ENCODE measurements around the gene COMT.

DNA sequence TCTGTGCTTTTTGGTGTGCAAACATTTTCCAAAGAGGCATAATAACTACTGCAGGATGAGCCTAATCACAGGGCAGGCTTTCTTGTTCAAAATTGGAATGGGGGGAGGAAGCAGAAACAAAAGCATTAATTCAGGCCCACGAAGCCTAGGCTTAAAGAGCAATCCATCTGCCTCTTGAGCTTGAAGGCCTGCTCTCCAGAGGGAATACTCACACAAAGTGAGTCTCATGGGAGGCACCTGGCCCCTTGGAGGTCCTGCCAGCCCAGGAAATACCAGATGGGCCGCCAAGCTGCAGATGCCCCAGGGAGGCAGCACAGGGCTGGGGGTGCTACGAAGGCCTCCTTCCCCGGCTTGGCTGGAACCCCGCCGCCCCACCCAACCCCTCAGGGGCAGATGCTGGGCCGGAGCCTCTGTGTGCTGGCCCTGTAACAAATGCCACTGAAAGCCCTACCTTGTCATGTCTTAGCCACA is 39.3 kb upstream of the COMT start:
- TF ChIP-seq, protein P1, sequence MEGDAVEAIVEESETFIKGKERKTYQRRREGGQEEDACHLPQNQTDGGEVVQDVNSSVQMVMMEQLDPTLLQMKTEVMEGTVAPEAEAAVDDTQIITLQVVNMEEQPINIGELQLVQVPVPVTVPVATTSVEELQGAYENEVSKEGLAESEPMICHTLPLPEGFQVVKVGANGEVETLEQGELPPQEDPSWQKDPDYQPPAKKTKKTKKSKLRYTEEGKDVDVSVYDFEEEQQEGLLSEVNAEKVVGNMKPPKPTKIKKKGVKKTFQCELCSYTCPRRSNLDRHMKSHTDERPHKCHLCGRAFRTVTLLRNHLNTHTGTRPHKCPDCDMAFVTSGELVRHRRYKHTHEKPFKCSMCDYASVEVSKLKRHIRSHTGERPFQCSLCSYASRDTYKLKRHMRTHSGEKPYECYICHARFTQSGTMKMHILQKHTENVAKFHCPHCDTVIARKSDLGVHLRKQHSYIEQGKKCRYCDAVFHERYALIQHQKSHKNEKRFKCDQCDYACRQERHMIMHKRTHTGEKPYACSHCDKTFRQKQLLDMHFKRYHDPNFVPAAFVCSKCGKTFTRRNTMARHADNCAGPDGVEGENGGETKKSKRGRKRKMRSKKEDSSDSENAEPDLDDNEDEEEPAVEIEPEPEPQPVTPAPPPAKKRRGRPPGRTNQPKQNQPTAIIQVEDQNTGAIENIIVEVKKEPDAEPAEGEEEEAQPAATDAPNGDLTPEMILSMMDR (IDR thresholded peaks at IDR 0.05) = no peak
- TF ChIP-seq POLR2A (IDR thresholded peaks at IDR 0.05) = no peak
